HG03342 (cell line): ENCODE data around the gene PDE6D.
"Not testable (repeated sequence)": the region's sequence is repeated elsewhere in the genome, so short reads cannot be mapped to it uniquely, and the experiment has no call there.

Experiments used
- ATAC-seq: cut with Tn5 transposase; IDR thresholded peaks from one replicate; pipeline ENCODE4 v1.9.1; 2021; ENCODE audit warnings: mild to moderate bottlenecking, moderate library complexity; ENCODE audit not compliant: unreplicated experiment

Gene PDE6D

GRCh38 chr2:231780123-231780908 is 766 bp downstream of the PDE6D start:
- no peak for ATAC-seq

- ATAC-seq: no peak
Observed at GRCh38 chr2:231769170-231770136, 11.6 kb downstream of the PDE6D start.

- ATAC-seq: no peak
Observed at GRCh38 chr2:231765496-231765929, 15.6 kb downstream of the PDE6D start.

GRCh38 chr2:231764760-231765159 is 16.3 kb downstream of the PDE6D start:
- ATAC-seq: no peak

- no peak for ATAC-seq
Observed at GRCh38 chr2:231764124-231764523, 17.0 kb downstream of the PDE6D start.

GRCh38 chr2:231761735-231762134 is 19.3 kb downstream of the PDE6D start:
- ATAC-seq: no peak

- no peak for ATAC-seq
Observed at GRCh38 chr2:231752061-231752460, 29.0 kb downstream of the PDE6D start.

GRCh38 chr2:231751042-231751815 is 29.9 kb downstream of the PDE6D start:
- no peak for ATAC-seq

- ATAC-seq: not testable (repeated sequence)
Observed at GRCh38 chr2:231749016-231749415, 32.1 kb downstream of the PDE6D start.

GRCh38 chr2:231748153-231748896 is 32.8 kb downstream of the PDE6D start:
- ATAC-seq: not testable (repeated sequence)

- no peak for ATAC-seq
Observed at GRCh38 chr2:231745303-231746038, 35.6 kb downstream of the PDE6D start.

GRCh38 chr2:231743376-231744116 is 37.5 kb downstream of the PDE6D start:
- no peak for ATAC-seq

- no peak for ATAC-seq
Observed at GRCh38 chr2:231737761-231738160, 43.3 kb downstream of the PDE6D start.

GRCh38 chr2:231732604-231733003 is 48.5 kb downstream of the PDE6D start:
- no peak for ATAC-seq

- no peak for ATAC-seq
Observed at GRCh38 chr2:231727621-231728020, 53.5 kb downstream of the PDE6D start.

- no peak for ATAC-seq
Observed at GRCh38 chr2:231726276-231726675, 54.8 kb downstream of the PDE6D start.

GRCh38 chr2:231725476-231725875 is 55.6 kb downstream of the PDE6D start:
- no peak for ATAC-seq

GRCh38 chr2:231722721-231723307 is 58.3 kb downstream of the PDE6D start:
- ATAC-seq: no peak
